GM18907 (cell line): Measurements from ENCODE around the gene VWA5B1.
"Not testable (repeated sequence)": the region's sequence is repeated elsewhere in the genome, so short reads cannot be mapped to it uniquely, and the experiment has no call there.

ENCODE experiments used
- ATAC-seq: cut with Tn5 transposase; IDR thresholded peaks from one replicate; pipeline ENCODE4 v1.9.1; 2021; ENCODE audit warnings: mild to moderate bottlenecking, moderate library complexity; ENCODE audit not compliant: unreplicated experiment

VWA5B1 gene

DNA sequence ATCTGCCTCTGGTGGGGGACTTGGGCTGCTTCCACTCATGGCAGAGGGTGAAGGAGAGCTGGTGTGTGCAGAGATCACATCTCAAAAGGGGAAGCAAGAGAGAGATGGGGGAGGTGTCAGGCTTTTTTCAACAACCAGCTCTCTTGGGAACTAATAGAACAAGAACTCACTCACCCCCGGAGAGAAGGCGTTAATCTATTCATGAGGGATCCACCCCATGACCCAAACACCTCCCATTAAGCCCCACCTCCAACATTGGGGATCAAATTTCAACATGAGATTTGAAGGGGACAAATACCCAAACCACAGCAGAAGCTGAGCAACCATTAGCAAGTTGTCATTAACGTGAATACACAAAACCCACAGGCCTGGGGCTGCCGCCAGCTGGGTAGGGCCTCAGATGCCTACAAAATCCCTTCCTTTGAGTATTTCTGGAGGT is 12.0 kb upstream of the VWA5B1 start:
- ATAC-seq: no peak

DNA sequence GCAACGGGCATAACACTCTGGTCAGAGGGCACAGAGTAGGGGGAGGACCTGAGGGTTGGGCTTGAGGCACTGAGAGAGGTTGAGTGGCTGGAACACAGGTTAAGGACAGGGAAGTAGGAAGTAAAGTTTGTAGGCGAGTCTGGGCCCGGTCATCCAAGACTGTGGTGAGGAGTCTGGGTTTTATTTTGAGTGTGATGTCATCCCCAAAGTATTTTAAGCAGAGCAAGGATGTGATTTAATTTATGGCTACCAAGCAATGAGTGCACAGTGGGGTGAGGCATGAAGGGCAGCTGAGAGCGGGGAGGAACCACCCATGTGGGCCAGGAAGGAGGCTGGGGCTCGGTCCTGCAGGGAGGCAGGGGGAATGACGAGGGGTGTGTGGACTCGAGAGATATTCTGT is 11.2 kb upstream of the VWA5B1 start:
- ATAC-seq: no peak

DNA sequence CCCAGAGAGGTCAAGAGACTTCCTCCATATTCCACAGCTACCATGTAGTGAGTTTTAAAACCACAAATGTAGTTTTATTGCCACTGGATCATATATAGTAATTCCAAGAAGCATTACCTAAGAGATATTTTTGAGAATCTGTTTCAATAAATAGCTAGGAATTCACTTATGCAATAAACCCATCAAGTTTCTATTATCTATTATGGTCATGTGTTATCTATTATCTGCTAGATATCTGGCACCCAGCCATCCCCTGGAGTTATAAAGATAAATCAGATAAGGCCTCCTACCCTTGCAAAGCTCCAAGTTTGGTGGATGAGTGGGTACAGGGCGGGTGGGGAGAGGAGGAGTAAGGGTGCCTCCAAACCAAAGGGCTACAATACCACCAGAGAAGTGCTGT is 10.3 kb upstream of the VWA5B1 start:
- no peak for ATAC-seq

DNA sequence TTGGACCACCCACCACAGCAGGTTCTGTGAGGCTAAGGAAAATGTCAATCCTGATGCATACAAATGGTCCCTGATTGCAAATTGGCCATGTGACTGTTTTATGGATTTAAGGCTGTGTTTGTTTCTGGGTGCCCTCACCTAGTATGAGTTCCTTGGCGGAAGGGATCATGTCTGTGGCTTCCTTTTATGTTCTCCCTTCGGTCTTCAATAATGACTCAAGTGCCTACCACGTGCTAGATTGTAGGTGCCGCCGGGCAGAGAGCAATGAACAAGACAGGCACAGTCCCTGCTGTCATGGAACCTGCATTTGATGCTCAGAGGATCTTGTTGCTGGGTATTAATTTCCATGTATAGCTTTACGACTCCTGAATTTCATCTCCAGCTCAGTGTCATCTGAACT is 9.8 kb upstream of the VWA5B1 start:
- no peak for ATAC-seq

DNA sequence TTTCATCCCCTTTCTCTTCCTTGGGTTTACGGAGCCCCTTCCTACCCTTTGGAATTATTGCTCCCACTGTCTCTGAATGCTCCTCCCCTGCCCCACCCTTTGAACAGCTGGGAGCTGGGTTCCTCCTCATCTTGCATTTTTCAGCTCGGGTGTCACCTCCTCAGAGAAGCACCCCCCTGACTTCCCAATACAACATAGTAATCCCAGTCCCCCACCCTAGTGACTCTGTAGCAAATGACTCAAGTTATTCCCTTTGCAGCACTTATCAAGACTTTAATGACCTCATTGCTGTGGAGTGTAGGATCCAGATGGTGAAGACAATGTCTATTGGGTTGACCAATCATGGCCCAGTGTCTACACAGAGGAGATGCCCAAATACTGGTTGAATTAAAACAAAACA is 8.9 kb upstream of the VWA5B1 start:
- ATAC-seq: no peak

DNA sequence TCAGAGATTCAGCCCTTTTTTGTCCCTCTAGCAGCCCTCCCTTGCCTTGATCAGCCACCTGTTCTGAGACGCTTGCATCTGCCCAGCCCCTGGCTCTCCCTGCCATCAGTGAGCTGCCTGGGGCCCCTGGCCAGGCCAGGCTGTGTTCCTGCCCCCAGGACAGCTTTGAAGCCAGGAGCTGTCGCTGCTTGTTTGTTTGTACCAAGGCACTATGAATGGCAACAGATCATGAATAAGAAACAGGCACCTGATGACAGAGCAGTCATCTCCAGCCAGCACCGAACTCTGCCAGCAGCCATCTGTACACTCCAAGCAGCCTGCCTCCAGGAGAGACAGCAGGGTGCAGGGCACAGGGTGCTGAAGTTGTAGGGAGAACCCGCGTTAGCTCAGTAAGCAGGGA is 8.1 kb upstream of the VWA5B1 start:
- ATAC-seq: no peak

DNA sequence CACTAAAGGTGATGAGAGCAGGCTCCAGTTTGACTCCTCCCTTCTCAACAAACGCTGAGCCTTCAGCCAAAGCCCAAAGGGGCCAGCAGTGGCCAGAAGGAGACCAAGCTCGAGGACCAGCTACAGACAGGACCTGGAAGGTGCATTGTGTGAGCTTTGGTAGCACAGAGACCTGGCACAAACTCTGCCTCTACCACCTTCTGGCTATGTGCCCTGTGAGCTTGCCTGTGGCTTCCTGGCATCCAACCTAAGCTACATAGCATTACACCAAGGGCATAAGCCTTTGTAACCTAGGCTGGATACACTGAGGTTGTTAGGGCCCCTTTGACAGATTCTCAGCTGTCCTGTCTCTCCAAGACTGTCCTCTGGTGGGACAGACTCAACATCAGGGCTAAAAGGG is 6.6 kb upstream of the VWA5B1 start:
- no peak for ATAC-seq

DNA sequence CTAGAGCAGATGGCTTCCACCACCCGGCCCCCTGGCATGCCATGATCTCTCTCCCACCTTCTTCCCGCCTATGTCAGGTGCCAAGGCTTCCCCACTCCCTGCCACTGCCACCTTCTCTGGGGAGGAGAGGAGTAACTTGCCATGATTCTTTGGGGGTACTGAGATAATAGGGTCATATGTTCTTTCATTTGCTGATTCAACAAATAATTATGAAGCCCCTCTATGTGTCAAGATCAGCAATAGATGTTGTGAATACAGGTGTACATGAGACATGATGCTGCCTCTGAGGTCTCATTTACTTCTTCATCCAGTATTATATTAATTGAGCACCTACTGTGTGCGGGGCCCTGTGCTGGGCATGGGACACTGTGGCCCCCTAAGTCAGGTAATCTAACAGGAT is 6.0 kb upstream of the VWA5B1 start:
- no peak for ATAC-seq

DNA sequence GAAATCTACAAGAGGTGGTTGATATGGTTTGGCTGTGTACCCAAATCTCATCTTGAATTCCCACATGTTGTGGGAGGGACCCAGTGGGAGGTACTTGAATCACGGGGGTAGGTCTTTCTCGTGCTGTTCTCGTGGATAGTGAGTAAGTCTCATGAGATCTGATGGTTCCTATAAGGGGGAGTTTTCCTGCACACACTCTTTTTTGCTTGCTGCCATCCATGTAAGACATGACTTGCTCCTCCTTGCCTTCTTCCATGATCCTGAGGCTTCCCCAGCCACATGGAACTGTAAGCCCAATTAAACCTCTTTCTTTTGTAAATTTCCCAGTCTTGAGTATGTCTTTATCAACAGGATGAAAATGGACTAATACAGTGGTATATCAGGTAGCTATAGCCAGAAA is 5.2 kb upstream of the VWA5B1 start:
- ATAC-seq: no peak

DNA sequence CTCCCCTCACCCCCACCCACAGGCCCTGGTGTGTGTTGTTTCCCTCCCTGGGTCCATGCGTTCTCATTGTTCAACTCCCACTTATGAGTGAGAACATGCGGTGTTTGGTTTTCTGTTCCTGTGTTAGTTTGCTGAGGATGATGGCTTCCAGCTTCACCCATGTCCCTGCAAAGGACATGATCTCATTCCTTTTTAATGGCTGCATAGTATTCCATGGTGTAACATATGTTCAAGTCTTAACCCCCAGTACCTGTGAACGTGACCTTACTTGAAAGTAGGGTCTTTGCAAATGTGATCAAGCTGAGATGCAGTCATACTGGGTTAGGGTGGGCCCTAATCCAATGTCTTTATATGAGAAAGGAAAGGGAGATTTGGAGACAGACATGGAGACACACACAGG is 3.0 kb upstream of the VWA5B1 start:
- not testable (repeated sequence) for ATAC-seq

DNA sequence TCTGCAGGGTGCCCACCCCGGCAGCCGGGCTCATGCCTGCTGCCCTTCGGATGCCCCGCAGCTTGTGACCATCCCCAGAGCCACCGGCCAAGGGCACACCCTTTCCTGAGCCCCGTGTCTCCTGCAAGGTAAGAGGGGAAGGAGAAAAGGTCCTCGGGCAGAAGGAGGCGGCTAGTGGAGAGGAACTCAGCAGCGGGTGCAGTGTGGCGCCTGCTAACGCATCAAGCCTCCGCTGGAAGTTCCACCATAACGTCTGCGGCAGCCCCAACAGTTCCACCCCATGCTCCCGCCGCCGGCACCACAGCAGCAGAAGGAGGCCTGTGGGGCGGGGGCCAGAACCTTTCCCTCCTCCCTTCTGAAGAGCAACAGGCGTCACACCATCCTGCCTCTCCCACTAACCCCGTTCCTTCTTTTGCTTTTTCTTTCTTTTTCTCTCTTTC is 990 bp downstream of the VWA5B1 start:
- no peak for ATAC-seq

DNA sequence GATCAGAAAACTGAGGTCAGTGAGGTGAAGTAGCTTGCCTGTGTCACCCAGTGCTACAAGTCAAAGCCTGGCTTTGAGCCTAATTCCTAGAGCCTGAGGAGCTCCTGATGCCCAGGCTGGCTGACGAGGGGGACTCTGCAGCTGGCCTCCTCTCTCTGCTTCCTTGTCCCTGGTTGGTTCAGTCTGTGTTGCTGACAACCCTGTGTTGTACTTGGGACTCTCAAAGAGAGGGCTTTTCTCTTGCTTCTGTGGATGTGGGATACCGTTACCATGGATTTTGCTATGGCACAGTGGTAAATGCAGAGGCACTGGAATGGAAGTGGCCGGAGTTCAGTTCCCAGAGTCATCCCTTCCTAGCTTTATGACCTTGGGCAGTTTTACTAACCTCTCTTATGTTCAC is 8.0 kb downstream of the VWA5B1 start:
- no peak for ATAC-seq

DNA sequence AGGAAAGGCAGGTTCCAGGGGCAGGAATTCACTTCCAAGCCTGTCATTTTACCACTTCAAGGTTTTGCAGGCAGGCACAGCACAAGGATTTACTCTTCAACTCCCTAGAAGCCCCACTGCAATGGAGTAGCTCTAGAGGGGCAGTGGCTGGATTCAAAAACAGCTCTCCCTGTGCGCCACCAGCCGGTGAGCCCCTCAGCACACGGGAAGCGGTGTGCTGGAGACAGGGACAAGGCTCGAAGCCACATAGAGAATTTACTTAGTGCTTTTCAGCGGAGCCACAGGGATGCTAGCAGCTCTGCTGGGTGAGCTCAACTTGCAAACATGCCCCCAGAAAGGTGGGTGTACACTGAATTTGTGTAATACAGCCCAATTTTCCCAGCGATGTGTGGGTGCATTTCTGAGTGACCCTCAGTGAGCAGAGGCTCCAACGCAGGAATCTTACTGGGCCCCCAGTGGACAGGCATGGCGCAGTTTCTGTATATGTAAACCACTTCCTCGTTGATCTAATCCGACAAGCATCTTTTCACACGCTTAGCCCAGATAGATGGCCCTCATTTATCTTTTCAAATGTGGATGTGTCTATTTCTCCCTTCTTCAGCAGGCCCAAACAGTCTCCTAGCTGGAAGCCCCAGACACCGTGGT is 10.9 kb downstream of the VWA5B1 start:
- no peak for ATAC-seq

DNA sequence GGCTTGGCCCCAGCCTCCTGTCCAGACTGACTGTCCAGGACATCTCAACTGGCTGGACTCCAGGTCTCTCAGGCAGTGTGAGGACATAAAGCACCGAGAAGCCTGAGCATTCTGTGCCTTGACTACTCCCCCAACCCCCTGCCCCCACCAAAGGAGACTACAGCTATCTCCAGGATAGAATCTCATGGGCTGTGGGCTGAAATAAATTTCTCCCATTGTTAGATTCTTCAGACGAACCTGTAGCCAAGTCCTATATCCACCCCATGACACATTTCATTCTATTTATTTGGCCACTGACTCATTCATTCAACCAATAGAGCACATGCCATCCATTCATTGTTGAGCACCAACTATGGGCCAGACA is 11.4 kb downstream of the VWA5B1 start:
- ATAC-seq: no peak

DNA sequence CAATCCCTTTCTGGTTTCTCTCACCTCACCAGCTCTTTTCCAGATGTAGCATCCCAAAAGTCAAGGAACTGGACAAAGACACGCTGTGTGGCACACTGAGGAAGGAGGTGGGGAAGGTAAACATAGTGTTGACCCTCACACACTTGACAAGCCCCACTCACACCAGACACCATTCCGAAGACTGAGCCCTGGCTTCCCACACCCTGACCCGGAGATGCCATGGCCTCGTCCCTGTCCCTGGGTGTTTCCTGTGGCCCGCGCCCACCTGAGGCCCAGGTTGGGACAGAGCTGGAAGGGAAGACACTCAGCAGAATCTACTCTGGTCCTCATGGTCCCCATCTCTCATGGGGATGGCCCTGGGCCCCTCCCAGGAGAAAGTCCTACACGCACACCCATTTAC is 16.4 kb downstream of the VWA5B1 start:
- ATAC-seq: no peak

DNA sequence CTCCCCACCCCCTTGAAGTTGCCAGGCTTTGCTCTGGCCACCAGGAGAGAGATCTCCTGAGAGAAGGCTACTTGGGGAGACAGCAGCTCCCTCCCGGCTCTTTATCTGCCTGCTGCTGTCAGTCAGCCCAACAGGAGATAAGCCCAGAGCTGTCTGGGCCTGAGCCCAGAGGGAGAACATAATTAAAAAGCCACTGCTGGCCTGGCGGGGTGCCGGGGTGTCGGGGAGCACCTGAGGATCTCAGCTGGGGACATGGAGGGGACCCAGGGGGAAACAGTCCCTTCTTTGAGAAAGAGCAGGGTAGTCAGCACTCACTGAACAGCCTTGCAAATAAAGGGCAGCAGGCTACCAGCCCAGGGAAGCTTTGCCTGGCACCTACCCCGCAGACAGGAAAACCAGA is 17.9 kb downstream of the VWA5B1 start:
- ATAC-seq: no peak

DNA sequence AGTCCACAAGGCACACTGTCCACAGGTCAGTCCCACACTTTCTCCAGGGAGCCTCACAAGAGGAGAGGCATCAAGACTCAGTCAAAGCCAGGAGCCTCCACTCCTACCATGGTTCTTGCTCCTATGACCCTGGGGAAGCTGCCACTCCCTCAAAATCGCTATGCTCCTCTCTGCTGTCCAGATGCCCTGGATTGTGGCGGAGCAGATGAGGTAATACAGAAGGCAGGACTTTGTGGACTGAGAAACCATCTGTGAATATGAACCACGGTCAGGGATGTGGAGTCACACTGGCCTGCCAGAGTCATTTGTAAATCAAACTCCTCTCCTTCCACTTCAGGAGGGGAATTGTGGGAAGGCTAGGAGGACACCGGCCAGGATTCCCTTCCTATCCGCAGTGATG is 20.6 kb downstream of the VWA5B1 start:
- ATAC-seq: no peak

DNA sequence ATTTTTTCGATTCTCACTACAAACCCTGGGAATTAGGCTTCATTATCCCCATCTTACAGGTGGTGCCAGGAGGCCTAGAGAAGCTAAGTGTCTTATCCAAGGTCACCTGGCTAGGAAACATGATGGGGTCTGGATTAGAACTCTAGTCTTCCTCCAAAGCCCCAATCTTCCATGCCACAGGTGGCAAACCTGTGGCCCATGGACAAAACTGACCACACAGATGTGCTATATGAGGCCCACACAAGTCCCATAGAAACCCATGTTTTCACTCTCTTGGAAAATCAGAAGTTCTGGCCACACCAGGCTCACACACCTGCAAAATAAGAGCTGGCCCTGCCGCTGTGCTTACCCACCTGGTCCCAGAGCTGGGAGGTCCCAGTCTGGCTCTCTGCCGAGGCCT is 21.6 kb downstream of the VWA5B1 start:
- ATAC-seq: no peak

DNA sequence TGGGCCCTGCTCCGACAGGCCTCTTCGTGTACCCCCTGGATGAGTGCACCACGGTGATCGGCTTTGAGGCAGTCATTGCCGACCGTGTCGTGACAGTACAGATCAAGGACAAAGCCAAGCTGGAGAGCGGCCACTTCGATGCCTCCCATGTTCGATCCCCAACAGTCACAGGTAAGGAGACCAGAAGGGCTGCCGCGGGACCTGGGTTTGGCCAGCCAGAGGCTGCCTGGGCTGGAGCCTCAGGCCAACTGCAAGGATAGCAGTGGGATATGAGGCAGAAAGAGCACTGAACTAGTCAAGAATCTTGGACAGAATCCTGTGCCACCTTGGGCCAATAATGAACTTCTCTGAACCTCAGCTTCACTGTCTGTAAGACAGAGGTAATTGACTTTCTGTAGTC is 22.1 kb downstream of the VWA5B1 start:
- ATAC-seq: no peak

DNA sequence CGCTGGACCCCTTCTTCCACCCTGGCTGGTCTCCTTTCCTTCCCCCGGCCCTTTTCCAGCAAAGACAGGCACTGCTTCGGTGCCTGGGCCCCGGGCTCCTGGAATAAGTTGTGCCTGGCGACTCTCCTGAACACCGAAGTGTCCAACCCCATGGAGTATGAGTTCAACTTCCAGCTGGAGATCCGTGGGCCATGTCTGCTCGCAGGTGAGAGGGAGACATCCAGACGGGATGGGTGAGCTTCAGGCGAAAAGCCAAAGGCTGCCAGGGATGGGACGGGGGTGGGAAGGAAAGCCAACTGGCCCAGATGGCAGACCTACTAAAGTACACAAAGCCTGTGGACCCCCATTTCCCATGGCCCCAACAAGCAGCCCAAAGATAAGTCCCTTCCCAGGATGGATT is 26.8 kb downstream of the VWA5B1 start:
- no peak for ATAC-seq

DNA sequence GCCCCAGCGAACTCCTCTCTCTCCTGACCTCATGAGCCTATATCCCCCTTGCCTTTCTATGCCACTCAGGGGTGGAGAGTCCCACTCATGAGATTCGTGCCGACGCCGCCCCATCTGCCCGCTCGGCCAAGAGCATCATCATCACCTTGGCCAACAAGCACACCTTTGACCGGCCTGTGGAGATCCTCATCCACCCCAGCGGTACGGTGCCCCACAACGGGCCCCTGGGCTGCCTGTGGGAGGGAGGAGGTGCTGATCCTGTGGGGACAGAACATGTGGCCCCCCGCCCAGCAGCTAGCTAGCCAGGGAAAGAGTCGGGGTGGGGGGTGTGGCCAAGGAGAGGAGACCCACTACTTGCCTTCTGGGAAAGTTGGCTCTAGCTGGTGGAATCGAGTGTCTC is 27.8 kb downstream of the VWA5B1 start:
- no peak for ATAC-seq

DNA sequence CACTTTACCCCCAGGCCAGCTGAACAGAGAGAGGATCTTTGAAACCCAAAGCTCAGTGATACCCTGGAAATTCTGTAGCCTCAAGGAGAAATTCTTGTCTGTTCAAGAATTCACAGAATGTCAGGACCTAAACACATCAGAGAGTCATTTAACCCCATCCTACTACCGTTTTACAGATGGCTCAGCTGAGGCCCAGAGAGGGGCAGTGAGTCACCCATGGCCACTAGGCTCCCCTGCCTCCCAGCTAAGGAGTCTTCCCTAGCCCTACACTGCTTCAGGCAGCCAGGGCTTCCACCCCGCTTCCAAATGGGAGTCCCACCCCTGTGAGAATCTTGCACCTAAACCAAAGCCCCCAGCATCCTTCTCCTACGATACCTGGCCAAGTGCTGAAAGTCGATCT is 28.3 kb downstream of the VWA5B1 start:
- ATAC-seq: no peak

DNA sequence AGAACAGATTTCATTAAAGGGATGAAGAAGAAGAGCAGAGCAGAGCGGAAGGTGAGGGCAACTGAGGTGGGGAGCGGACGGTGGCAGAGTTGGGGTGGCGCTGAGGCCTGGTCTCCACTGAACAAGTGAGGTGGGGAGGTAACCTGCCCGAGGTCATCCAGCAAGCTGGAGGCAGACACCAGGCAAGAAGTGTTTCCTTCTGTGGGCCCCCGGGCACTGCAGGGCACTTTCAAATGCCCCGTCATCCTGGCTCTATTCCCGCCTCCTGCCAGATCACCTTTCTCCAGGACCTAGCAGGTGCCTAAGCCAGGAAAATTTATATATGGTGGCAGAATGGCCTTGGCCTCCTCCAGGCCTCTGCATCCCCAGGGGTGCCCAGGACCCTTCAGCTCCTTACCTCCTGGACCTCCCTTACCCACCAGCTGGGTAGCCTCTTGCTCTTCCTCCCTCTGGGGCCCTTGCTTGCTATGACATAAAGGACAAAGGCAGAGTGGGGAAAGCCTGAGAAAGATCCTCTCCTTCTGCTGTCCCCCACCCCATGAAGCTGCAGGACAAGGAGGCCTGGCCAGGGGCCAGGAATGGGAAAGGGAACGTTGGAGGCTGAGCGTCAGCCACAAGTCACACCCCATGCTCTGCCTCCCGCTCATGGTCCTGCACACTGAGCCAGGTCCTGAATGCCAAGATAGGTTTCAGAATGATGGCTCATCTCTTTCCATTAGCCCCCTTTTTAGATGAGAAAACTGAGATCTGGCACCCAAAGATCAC is 29.0 kb downstream of the VWA5B1 start:
- ATAC-seq: no peak
